Gastroesophageal sphincter (tissue), 4 donors: ENCODE data around the gene CLIP1. TPM values are rescaled to one million over a fixed set of nuclear protein-coding genes. Genes with fewer than 3 reads are reported as not detected.

Source experiments
- ATAC-seq: fragments of 150-250 bp; one replicate; pipeline ENCODE4 v1.9.1; 2016; ENCODE audit warnings: mild to moderate bottlenecking, moderate library complexity
- H3K27ac ChIP-seq, 4 donors: fragments of 200-600 bp; sonication (generic) in 3 of 4; 1 replicate in 3 of 4; 2 replicates in 1 of 4; pipeline ENCODE4 v1.5.1; 2016 to 2019
- H3K27me3 ChIP-seq: fragments of 200-600 bp; sonication (generic); one replicate; pipeline ENCODE4 v1.5.1; 2019
- H3K36me3 ChIP-seq, 2 donors: fragments of 200-600 bp; sonication (generic); one replicate each; pipeline ENCODE4 v1.5.1; 2019; ENCODE audit warnings: control low read depth in 1 of 2
- H3K4me1 ChIP-seq, 3 donors: fragments of 200-600 bp; sonication (generic); 1 replicate in 2 of 3; 2 replicates in 1 of 3; pipeline ENCODE4 v1.5.1; 2016 to 2019; ENCODE audit warnings: control low read depth in 2 of 3
- H3K4me3 ChIP-seq, 2 donors: fragments of 200-600 bp; sonication (generic); one replicate each; pipeline ENCODE4 v1.5.1; 2019; ENCODE audit warnings: mild to moderate bottlenecking in 1 of 2, moderate library complexity in 1 of 2
- H3K9me3 ChIP-seq, 3 donors: fragments of 200-600 bp; sonication (generic); one replicate each; pipeline ENCODE4 v1.5.1; 2017 to 2019; ENCODE audit warnings: control low read depth in 2 of 3
- CTCF ChIP-seq, 4 experiments: fragments of 200-600 bp in 2 of 4; fragments of 450-650 bp in 2 of 4; sonication (generic) in 1 of 4; IDR thresholded peaks; one replicate each; pipeline ENCODE4 v1.5.1; 2017 to 2019; ENCODE audit warnings: antibody characterized with exemption in 4 of 4, mild to moderate bottlenecking in 2 of 4, moderate library complexity in 2 of 4
- EP300 ChIP-seq: sonication (generic); formaldehyde crosslinking; IDR thresholded peaks from one replicate; pipeline ENCODE4 v1.6.1; 2017; ENCODE audit warnings: antibody characterized with exemption, mild to moderate bottlenecking
- POLR2A ChIP-seq, 2 donors: fragments of 450-650 bp; IDR thresholded peaks; one replicate each; pipeline ENCODE4 v1.6.1; 2017; ENCODE audit warnings: antibody characterized with exemption in 2 of 2, mild to moderate bottlenecking in 2 of 2, moderate library complexity in 1 of 2
- POLR2AphosphoS5 ChIP-seq: sonication (generic); formaldehyde crosslinking; IDR thresholded peaks from one replicate; pipeline ENCODE4 v1.6.1; 2017; ENCODE audit warnings: antibody characterized with exemption
- WGBS, 2 donors: methylation state at CpG; one replicate each; pipeline ENCODE4 v1.1.5; 2018; ENCODE audit warnings: low coverage in 1 of 2; 5-methylcytosine and 5-hydroxymethylcytosine counted together
- total RNA-seq, 4 donors: library from RNA; depleted of rRNA; stranded (reverse); fragments of >200 nt; gene quantifications; one replicate each; pipeline ENCODE4 v1.1.0, GENCODE V29; 2016

CLIP1 gene
- total RNA-seq, 4 donors from 2014 or later, result 186 to 272 (median 208) TPM

DNA sequence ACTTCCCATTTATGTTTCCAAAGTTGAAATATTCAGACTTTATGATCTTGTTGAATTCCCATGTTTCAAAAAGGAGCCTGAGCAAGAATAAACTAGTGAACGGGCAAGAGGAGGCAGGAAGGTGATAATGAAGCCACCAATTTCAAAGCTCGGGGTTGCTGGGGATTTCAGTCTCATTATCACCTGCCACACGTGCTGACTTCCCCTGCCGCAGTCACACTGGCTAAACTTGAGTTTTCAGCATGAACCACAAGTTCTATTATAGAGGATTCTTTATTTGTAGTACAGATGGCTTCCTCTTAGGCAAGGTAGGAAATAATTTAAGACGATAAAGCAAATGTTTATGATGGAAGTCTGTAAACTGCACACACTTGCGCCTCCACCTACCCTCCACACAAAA, 178.5 kb downstream of the CLIP1 start:
- WGBS, 2 donors, result 83 to 86% methylated on average over 6 of the region's 6 CpGs
- Histone ChIP-seq H3K4me3 (no peak overlapping the region), H3K36me3 (peaks cover 0 to 96% of the 10 kb centered on the region in 2 donors), H3K4me1 (no peaks in the 10 kb centered on the region), H3K9me3 (no peaks in the 10 kb centered on the region), H3K27me3 (no peaks in the 10 kb centered on the region), H3K27ac (no peak overlapping the region)
- TF ChIP-seq CTCF (IDR thresholded peaks at IDR 0.05) (no peak), POLR2AphosphoS5 (no peak), POLR2A (IDR thresholded peaks at IDR 0.05) (no peak), EP300 (no peak)
- ATAC-seq, result no peak

- H3K27ac ChIP-seq, result no peak overlapping the region
- peaks cover 0 to 99% of the 10 kb centered on the region in 2 donors for H3K36me3 ChIP-seq
- ATAC-seq, result no peak
- 85 to 88% methylated on average over 1 to 4 of the region's 5 CpGs for whole genome bisulfite sequencing, 2 donors
- no peaks in the 10 kb centered on the region for H3K4me1 ChIP-seq
- H3K27me3 ChIP-seq, result no peaks in the 10 kb centered on the region
- TF ChIP-seq CTCF (IDR thresholded peaks at IDR 0.05), result no peak
- TF ChIP-seq POLR2A (IDR thresholded peaks at IDR 0.05), result no peak
- no peak for TF ChIP-seq POLR2AphosphoS5
- H3K4me3 ChIP-seq, result no peak overlapping the region
- no peaks in the 10 kb centered on the region for H3K9me3 ChIP-seq
Measured at GRCh38 chr12:122238861-122239260, 183.6 kb downstream of the CLIP1 start.

DNA sequence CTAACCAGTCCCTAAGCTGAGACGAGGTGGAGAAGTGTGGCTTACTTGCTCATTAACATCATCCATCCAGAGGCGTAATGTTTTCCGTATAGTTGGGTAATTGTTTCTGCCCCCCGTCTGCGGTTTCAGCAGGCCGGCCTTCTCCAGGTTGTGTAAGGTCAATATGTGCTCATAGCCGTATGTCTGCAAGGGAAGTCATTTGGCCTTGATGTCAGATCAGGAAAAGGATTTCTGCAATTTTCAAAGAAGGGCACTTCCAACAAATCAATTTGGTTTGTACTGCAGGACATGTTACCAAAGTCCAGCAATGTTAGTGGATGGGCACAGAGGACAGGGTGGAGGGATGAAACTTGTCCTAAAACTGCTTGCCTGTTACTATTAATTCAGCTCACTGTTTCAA, 186.7 kb downstream of the CLIP1 start:
- Histone ChIP-seq H3K9me3 (no peaks in the 10 kb centered on the region), H3K36me3 (peaks cover 0 to 99% of the 10 kb centered on the region in 2 donors), H3K27me3 (no peaks in the 10 kb centered on the region), H3K4me3 (no peak overlapping the region), H3K27ac (no peak overlapping the region), H3K4me1 (no peaks in the 10 kb centered on the region)
- 91 to 100% methylated on average over 2 to 7 of the region's 7 CpGs for WGBS, 2 donors
- ATAC-seq, result no peak
- TF ChIP-seq POLR2A (IDR thresholded peaks at IDR 0.05), result no peak
- TF ChIP-seq CTCF (IDR thresholded peaks at IDR 0.05), result no peak
- no peak for TF ChIP-seq POLR2AphosphoS5
- TF ChIP-seq EP300, result no peak

- Histone ChIP-seq H3K4me1 (no peaks in the 10 kb centered on the region), H3K36me3 (peaks cover 0 to 93% of the 10 kb centered on the region in 2 donors), H3K9me3 (no peaks in the 10 kb centered on the region), H3K4me3 (no peak overlapping the region), H3K27me3 (no peaks in the 10 kb centered on the region), H3K27ac (no peak overlapping the region)
- TF ChIP-seq POLR2A (IDR thresholded peaks at IDR 0.05), result no peak
- TF ChIP-seq CTCF (IDR thresholded peaks at IDR 0.05), result no peak
- TF ChIP-seq POLR2AphosphoS5, result no peak
- TF ChIP-seq EP300, result no peak
- no peak for ATAC-seq
- 78 to 84% methylated on average over 3 of the region's 10 CpGs for WGBS, 2 donors
Measured at GRCh38 chr12:122232691-122233090, 189.8 kb downstream of the CLIP1 start.

DNA sequence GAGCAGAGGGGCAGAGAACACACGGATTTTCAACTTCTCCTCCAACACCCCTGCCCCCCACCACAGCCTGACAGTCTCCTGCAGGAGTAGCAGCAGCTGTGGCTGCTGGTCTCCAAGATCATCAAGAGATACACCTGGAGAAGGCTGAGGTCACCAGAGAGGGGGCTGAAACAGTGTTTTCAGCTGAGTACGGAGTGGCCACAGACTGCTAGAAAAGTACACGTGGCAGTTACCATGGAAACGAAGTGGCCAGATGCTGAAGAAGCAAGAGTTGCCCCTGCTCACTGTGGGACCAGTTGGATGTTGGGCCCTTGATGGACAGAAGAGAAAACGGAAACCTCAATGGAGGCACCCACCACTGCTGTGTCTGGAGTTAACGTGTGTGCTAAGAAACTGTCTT, 191.7 kb downstream of the CLIP1 start:
- Histone ChIP-seq H3K36me3 (peaks cover 0 to 74% of the 10 kb centered on the region in 2 donors), H3K4me1 (peaks cover 0 to 11% (median 5%) of the 10 kb centered on the region in 3 donors), H3K9me3 (no peaks in the 10 kb centered on the region), H3K4me3 (no peak overlapping the region), H3K27ac (no peak overlapping the region), H3K27me3 (no peaks in the 10 kb centered on the region)
- WGBS, 2 donors, result 77 to 100% methylated on average over 1 to 5 of the region's 6 CpGs
- TF ChIP-seq POLR2A (IDR thresholded peaks at IDR 0.05) (no peak), POLR2AphosphoS5 (no peak), CTCF (IDR thresholded peaks at IDR 0.05) (no peak), EP300 (no peak)
- ATAC-seq, result no peak
